Measurements from ENCODE around the gene SLC27A5. TPM values are rescaled to one million over a fixed set of nuclear protein-coding genes. Genes with fewer than 3 reads are reported as not detected.
"Not testable (repeated sequence)": the region's sequence is repeated elsewhere in the genome, so short reads cannot be mapped to it uniquely, and the experiment has no call there.

Gene SLC27A5
- total RNA-seq, 1 donor from 2014 or later, result 35.8 TPM

- TF ChIP-seq POLR2AphosphoS5 (IDR thresholded peaks at IDR 0.05; ENCODE audit: insufficient read depth in 1 of 2, low read depth in 1 of 2), result no peak
- Histone ChIP-seq H3K4me3 (peak overlapping the region; percentile 63 to 76), H3K4me1 (peaks cover 20% of the 10 kb centered on the region), H3K27ac (peak overlapping the region; percentile 75), H3K9me3 (no peaks in the 10 kb centered on the region), H3K27me3 (no peaks in the 10 kb centered on the region), H3K36me3 (peaks cover 0 to 19% of the 10 kb centered on the region in 2 donors)
- peak; percentile 86 to 94 for DNase-seq (ENCODE audit: extremely low spot score in 2 of 2)
- intact Hi-C loops (cut with DNase I), result no loop called here
Observed at GRCh38 chr19:58474997-58475713, 36.6 kb downstream of the SLC27A5 start.

- no peak overlapping the region for H3K27ac ChIP-seq
- peaks cover 0 to 26% of the 10 kb centered on the region in 2 donors for H3K36me3 ChIP-seq
Observed at GRCh38 chr19:58474291-58474996, 37.3 kb downstream of the SLC27A5 start.

GRCh38 chr19:58473775-58474174, 38.0 kb downstream of the SLC27A5 start:
- intact Hi-C loops (cut with DNase I), result no loop called here
- peaks cover 0 to 30% of the 10 kb centered on the region in 2 donors for H3K36me3 ChIP-seq

More at GRCh38 chr19:58474291-58474996, 37.3 kb downstream of the SLC27A5 start:
- no peaks in the 10 kb centered on the region for H3K9me3 ChIP-seq
- H3K4me1 ChIP-seq, result peaks cover 20% of the 10 kb centered on the region
- DNase-seq (ENCODE audit: extremely low spot score in 2 of 2), result no peak
- no peak overlapping the region for H3K4me3 ChIP-seq
- no peaks in the 10 kb centered on the region for H3K27me3 ChIP-seq
- intact Hi-C loops (cut with DNase I), result no loop called here
- TF ChIP-seq POLR2AphosphoS5 (IDR thresholded peaks at IDR 0.05; ENCODE audit: insufficient read depth in 1 of 2, low read depth in 1 of 2) (no peak), POLR2A (IDR thresholded peaks at IDR 0.05) (no peak), CTCF (IDR thresholded peaks at IDR 0.05) (no peak)

GRCh38 chr19:58471736-58472135, 40.1 kb downstream of the SLC27A5 start:
- H3K36me3 ChIP-seq, result peaks cover 0 to 30% of the 10 kb centered on the region in 2 donors
- peaks cover 28% of the 10 kb centered on the region for H3K4me1 ChIP-seq
- DNase-seq (ENCODE audit: extremely low spot score in 2 of 2), result no peak
- H3K27me3 ChIP-seq, result no peaks in the 10 kb centered on the region
- no peak overlapping the region for H3K4me3 ChIP-seq
- H3K27ac ChIP-seq, result no peak overlapping the region
- TF ChIP-seq POLR2AphosphoS5 (IDR thresholded peaks at IDR 0.05; ENCODE audit: insufficient read depth in 1 of 2, low read depth in 1 of 2) (no peak), CTCF (IDR thresholded peaks at IDR 0.05) (no peak), POLR2A (IDR thresholded peaks at IDR 0.05) (no peak)
- intact Hi-C loops (cut with DNase I), result no loop called here
- no peaks in the 10 kb centered on the region for H3K9me3 ChIP-seq

More at GRCh38 chr19:58473775-58474174, 38.0 kb downstream of the SLC27A5 start:
- peaks cover 26% of the 10 kb centered on the region for H3K4me1 ChIP-seq
- DNase-seq (ENCODE audit: extremely low spot score in 2 of 2), result no peak
- TF ChIP-seq CTCF (IDR thresholded peaks at IDR 0.05) (no peak), POLR2AphosphoS5 (IDR thresholded peaks at IDR 0.05; ENCODE audit: insufficient read depth in 1 of 2, low read depth in 1 of 2) (no peak), POLR2A (IDR thresholded peaks at IDR 0.05) (no peak)
- H3K9me3 ChIP-seq, result no peaks in the 10 kb centered on the region
- H3K27ac ChIP-seq, result no peak overlapping the region
- no peak overlapping the region for H3K4me3 ChIP-seq
- no peaks in the 10 kb centered on the region for H3K27me3 ChIP-seq

- H3K27ac ChIP-seq; intact Hi-C loops (cut with DNase I); H3K4me3 ChIP-seq; H3K9me3 ChIP-seq; DNase-seq (ENCODE audit: extremely low spot score in 2 of 2); H3K27me3 ChIP-seq: not testable (repeated sequence)
- Histone ChIP-seq H3K4me1 (peaks cover 28% of the 10 kb centered on the region), H3K36me3 (peaks cover 0 to 30% of the 10 kb centered on the region in 2 donors)
Observed at GRCh38 chr19:58470837-58471543, 40.8 kb downstream of the SLC27A5 start.

Measured in vagina (tissue), 2 donors.